ENCODE data around the gene IMPA2.

GRCh38 chr18:12061685-12062084 is 80.4 kb downstream of the IMPA2 start:
- TF ChIP-seq, protein P1, sequence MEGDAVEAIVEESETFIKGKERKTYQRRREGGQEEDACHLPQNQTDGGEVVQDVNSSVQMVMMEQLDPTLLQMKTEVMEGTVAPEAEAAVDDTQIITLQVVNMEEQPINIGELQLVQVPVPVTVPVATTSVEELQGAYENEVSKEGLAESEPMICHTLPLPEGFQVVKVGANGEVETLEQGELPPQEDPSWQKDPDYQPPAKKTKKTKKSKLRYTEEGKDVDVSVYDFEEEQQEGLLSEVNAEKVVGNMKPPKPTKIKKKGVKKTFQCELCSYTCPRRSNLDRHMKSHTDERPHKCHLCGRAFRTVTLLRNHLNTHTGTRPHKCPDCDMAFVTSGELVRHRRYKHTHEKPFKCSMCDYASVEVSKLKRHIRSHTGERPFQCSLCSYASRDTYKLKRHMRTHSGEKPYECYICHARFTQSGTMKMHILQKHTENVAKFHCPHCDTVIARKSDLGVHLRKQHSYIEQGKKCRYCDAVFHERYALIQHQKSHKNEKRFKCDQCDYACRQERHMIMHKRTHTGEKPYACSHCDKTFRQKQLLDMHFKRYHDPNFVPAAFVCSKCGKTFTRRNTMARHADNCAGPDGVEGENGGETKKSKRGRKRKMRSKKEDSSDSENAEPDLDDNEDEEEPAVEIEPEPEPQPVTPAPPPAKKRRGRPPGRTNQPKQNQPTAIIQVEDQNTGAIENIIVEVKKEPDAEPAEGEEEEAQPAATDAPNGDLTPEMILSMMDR (conservative IDR thresholded peaks at IDR 0.05), result no peak
- no peak for TF ChIP-seq ZFX (IDR thresholded peaks at IDR 0.05)

Measured in C4-2B (cell line).